Neutrophil (primary cell): Measurements from ENCODE around the gene PCDHGA7.

ENCODE experiments used
- H3K27ac ChIP-seq: fragments of 200-600 bp; sonication (generic); 2 replicates; pipeline ENCODE4 v1.5.1; 2016; ENCODE audit warnings: mild to moderate bottlenecking, moderate library complexity
- H3K27me3 ChIP-seq: fragments of 200-600 bp; sonication (generic); 2 replicates; pipeline ENCODE4 v1.6.0; 2016; ENCODE audit warnings: mild to moderate bottlenecking
- H3K36me3 ChIP-seq: fragments of 200-600 bp; sonication (generic); 2 replicates; pipeline ENCODE4 v1.5.1; 2017
- H3K4me1 ChIP-seq, 2 experiments: fragments of 200-600 bp in 1 of 2; sonication (generic) in 1 of 2; 1 replicate in 1 of 2; 2 replicates in 1 of 2; pipeline versions ENCODE4 v1.5.1 to v1.6.1; 2013 to 2016; ENCODE audit warnings: low read depth in 1 of 2, low read length in 1 of 2, mild to moderate bottlenecking in 1 of 2, moderate library complexity in 1 of 2; ENCODE audit not compliant: control insufficient read depth in 1 of 2, insufficient read depth in 1 of 2
- H3K4me3 ChIP-seq, 2 experiments: fragments of 200-600 bp in 1 of 2; sonication (generic) in 1 of 2; 1 replicate in 1 of 2; 2 replicates in 1 of 2; pipeline ENCODE4 v1.5.1; 2013 to 2016; ENCODE audit warnings: low read depth in 1 of 2, low read length in 1 of 2, mild to moderate bottlenecking in 1 of 2, moderate library complexity in 1 of 2
- H3K9me3 ChIP-seq: fragments of 200-600 bp; sonication (generic); 2 replicates; pipeline ENCODE4 v1.5.1; 2016
- CTCF ChIP-seq: fragments of 200-600 bp; sonication (generic); IDR thresholded peaks from 2 replicates; pipeline ENCODE4 v1.5.1; 2016; ENCODE audit warnings: antibody characterized with exemption

The PCDHGA7 gene

DNA sequence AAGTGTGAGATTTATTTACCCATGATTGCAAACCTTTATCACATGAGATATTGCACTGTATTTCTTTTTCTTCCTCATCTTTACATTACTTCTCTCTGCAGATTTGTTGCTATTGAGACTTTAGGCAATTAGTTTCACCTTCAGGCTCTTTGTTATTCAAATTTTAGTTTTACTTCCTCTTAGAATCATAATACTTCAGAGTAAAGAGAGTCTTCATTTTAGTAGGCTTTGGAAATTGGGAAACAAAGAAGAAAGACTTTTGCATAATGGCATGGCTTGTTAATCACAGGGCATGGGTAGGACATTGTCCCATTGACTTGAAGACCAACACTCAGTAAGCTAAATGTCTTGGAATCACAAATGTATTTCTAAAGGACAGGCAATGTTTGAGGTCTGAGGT lies 19.8 kb upstream of the PCDHGA7 start:
- Histone ChIP-seq H3K36me3 (no peaks in the 10 kb centered on the region), H3K9me3 (peaks cover 45% of the 10 kb centered on the region), H3K4me3 (no peak overlapping the region), H3K27me3 (peaks cover 100% of the 10 kb centered on the region), H3K4me1 (no peaks in the 10 kb centered on the region), H3K27ac (no peak overlapping the region)
- no peak for TF ChIP-seq CTCF

- peaks cover 51% of the 10 kb centered on the region for H3K9me3 ChIP-seq
- no peak for TF ChIP-seq CTCF
- H3K36me3 ChIP-seq = no peaks in the 10 kb centered on the region
- H3K4me1 ChIP-seq = no peaks in the 10 kb centered on the region
- H3K4me3 ChIP-seq = no peak within 1 kb of the TSS
- peaks cover 100% of the 10 kb centered on the region for H3K27me3 ChIP-seq
- no peak within 1 kb of the TSS for H3K27ac ChIP-seq
These were observed 18.4 kb upstream of the PCDHGA7 start, which contains the start of gene PCDHGA5 for GRCh38 chr5:141363952-141364660. PCDHGA5 (plus strand) TSS chr5:141364162; CDS start chr5:141364331, 169 bp downstream.

DNA sequence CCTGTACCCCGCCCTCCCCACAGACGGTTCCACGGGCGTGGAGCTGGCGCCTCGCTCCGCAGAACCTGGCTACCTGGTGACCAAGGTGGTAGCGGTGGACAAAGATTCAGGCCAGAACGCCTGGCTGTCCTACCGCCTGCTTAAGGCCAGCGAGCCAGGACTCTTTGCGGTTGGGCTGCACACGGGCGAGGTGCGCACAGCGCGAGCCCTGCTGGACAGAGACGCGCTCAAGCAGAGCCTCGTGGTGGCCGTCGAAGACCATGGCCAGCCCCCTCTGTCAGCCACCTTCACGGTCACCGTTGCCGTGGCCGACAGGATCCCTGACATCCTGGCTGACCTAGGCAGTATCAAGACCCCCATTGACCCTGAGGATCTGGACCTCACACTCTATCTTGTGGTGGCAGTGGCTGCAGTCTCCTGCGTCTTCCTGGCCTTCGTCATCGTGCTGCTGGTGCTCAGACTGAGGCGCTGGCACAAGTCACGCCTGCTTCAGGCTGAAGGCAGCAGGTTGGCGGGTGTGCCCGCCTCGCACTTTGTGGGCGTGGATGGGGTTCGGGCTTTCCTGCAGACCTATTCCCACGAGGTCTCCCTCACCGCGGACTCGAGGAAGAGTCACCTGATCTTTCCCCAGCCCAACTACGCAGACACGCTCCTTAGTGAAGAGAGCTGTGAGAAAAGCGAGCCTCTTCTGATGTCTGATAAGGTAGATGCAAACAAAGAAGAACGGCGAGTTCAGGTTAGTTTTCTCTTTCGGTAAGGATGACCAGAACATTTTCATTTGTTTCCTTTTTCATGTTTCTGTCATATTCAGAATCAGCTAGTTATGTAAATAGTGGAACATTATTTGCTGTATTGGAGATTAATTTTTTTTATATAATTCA lies 16.3 kb upstream of the PCDHGA7 start:
- no peak overlapping the region for H3K27ac ChIP-seq

GRCh38 chr5:141369994-141370848 lies 12.3 kb upstream of the PCDHGA7 start, which contains the start of gene PCDHGB3:
PCDHGB3 (plus strand) TSS chr5:141370242; CDS start chr5:141370395, 153 bp downstream.
- Histone ChIP-seq H3K27ac (no peak within 1 kb of the TSS), H3K9me3 (peaks cover 44% of the 10 kb centered on the region), H3K27me3 (peaks cover 100% of the 10 kb centered on the region), H3K4me3 (no peak within 1 kb of the TSS), H3K4me1 (no peaks in the 10 kb centered on the region), H3K36me3 (no peaks in the 10 kb centered on the region)
- no peak for TF ChIP-seq CTCF

More for the DNA sequence above, 16.3 kb upstream of the PCDHGA7 start:
- Histone ChIP-seq H3K27me3 (peaks cover 100% of the 10 kb centered on the region), H3K4me1 (no peaks in the 10 kb centered on the region), H3K36me3 (no peaks in the 10 kb centered on the region), H3K9me3 (peaks cover 43% of the 10 kb centered on the region), H3K4me3 (no peak overlapping the region)
- no peak for TF ChIP-seq CTCF
